Measurements from ENCODE around the gene NAV3. TPM values are rescaled to one million over a fixed set of nuclear protein-coding genes. Genes with fewer than 3 reads are reported as not detected.

The NAV3 gene
- total RNA-seq, 1 experiment from 2014 or later = 6.8 TPM

DNA sequence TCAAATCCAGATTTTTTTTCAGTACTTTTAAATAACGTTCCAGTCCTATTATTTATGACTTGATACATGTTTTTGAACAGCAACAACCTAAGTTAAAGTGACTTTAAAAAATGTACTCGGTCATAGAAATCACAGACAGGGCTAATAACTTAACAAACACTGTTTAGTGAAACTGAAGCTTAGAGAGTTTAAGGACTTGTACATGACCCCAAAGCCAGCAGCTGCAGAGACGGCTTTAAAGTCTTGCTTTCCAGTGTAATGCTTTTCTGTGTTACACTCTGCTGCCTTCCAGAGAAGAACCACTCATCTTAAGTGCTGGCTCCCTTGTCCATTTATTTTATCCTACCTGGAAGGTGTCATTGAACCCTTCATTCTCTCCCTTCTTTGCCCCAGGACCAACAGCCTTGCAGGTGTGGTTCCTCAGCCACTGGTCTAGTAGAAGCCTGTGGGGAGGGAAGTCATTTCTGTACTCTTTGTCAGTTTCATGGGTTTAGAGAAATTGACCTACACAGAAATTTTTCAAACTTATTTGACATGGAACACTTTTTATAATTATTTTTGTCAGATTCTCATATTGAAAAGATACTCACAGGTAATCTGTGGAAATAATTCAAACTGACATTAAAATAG lies 60.9 kb downstream of the NAV3 start:
- no peaks in the 10 kb centered on the region for H3K9me3 ChIP-seq (ENCODE audit: low read length)
- intact Hi-C loops (cut with micrococcal nuclease) = no loop called here
- POLR2A ChIA-PET (ENCODE audit: unreplicated experiment) = no interaction called here
- H3K4me1 ChIP-seq (ENCODE audit: insufficient read depth, low read length) = peaks cover 6% of the 10 kb centered on the region; the same call in 1 of the 2 replicates
- no peaks in the 10 kb centered on the region for H3K79me2 ChIP-seq (ENCODE audit: low read length)
- no peaks in the 10 kb centered on the region for H4K20me1 ChIP-seq (ENCODE audit: low read length)
- no peaks in the 10 kb centered on the region for H3K36me3 ChIP-seq (ENCODE audit: low read depth, low read length)
- no peaks in the 10 kb centered on the region for H3K9me2 ChIP-seq (replicated peaks; ENCODE audit: low read length)
- CTCF ChIA-PET = no interaction called here
- H3F3A ChIP-seq (ENCODE audit: low read length, unreplicated experiment) = no peaks in the 10 kb centered on the region
- TF ChIP-seq, protein P1, sequence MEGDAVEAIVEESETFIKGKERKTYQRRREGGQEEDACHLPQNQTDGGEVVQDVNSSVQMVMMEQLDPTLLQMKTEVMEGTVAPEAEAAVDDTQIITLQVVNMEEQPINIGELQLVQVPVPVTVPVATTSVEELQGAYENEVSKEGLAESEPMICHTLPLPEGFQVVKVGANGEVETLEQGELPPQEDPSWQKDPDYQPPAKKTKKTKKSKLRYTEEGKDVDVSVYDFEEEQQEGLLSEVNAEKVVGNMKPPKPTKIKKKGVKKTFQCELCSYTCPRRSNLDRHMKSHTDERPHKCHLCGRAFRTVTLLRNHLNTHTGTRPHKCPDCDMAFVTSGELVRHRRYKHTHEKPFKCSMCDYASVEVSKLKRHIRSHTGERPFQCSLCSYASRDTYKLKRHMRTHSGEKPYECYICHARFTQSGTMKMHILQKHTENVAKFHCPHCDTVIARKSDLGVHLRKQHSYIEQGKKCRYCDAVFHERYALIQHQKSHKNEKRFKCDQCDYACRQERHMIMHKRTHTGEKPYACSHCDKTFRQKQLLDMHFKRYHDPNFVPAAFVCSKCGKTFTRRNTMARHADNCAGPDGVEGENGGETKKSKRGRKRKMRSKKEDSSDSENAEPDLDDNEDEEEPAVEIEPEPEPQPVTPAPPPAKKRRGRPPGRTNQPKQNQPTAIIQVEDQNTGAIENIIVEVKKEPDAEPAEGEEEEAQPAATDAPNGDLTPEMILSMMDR (conservative IDR thresholded peaks at IDR 0.05; ENCODE audit: low read depth, low read length) = no peak
- TF ChIP-seq EZH2 (IDR thresholded peaks at IDR 0.05; ENCODE audit: low read length, unreplicated experiment) = no peak
- no peak for TF ChIP-seq EZH2phosphoT487 (IDR thresholded peaks at IDR 0.05; ENCODE audit: borderline replicate concordance, low read length)
- H2AFZ ChIP-seq (ENCODE audit: low read length) = no peak overlapping the region
- no peaks in the 10 kb centered on the region for H3K27me3 ChIP-seq (ENCODE audit: low read length)
- BruUV-seq (replicated peaks) = no TSS peak
- no peak overlapping the region for H3K9ac ChIP-seq (ENCODE audit: low read length)
- no peak overlapping the region for H3K4me3 ChIP-seq (ENCODE audit: low read length)
- DNase-seq (no peak), ATAC-seq (no peak)
- no peak overlapping the region for H3K4me2 ChIP-seq (ENCODE audit: low read length)
- H3K27ac ChIP-seq (ENCODE audit: low read length) = no peak overlapping the region

DNA sequence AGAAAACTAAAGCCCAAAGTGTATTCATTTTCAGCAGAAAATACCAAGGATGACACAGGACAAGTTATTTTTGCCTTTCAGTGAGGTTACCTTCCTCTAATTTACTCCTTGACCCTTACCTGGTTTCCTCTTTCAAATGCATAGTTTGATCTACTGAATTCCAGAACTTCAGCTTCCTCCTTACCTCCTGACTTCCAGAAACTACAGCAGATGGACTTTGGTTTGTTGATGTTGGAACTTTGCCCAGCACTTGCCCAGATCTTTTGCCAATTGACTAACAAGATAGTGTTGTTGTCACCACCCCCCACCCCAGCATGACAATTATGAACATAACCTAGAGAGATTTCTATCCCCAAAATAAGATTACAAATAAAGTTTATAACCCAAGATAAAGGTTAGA lies 63.2 kb downstream of the NAV3 start:
- no peaks in the 10 kb centered on the region for H3K27me3 ChIP-seq (ENCODE audit: low read length)
- POLR2A ChIA-PET (ENCODE audit: unreplicated experiment) = no interaction called here
- H3K9me3 ChIP-seq (ENCODE audit: low read length) = no peaks in the 10 kb centered on the region
- H4K20me1 ChIP-seq (ENCODE audit: low read length) = no peaks in the 10 kb centered on the region
- TF ChIP-seq EZH2phosphoT487 (IDR thresholded peaks at IDR 0.05; ENCODE audit: borderline replicate concordance, low read length) (no peak), EZH2 (IDR thresholded peaks at IDR 0.05; ENCODE audit: low read length, unreplicated experiment) (no peak)
- TF ChIP-seq, protein P1 (conservative IDR thresholded peaks at IDR 0.05; ENCODE audit: low read depth, low read length) = no peak
- no peak for ATAC-seq
- H3K4me3 ChIP-seq (ENCODE audit: low read length) = no peak overlapping the region
- H3K4me1 ChIP-seq (ENCODE audit: insufficient read depth, low read length) = peaks cover 6% of the 10 kb centered on the region; the same call in 1 of the 2 replicates
- no peaks in the 10 kb centered on the region for H3K79me2 ChIP-seq (ENCODE audit: low read length)
- H3F3A ChIP-seq (ENCODE audit: low read length, unreplicated experiment) = no peaks in the 10 kb centered on the region
- BruUV-seq (replicated peaks) = no TSS peak
- DNase-seq = peak; percentile 39
- H3K9ac ChIP-seq (ENCODE audit: low read length) = no peak overlapping the region
- H3K27ac ChIP-seq (ENCODE audit: low read length) = no peak overlapping the region
- H3K9me2 ChIP-seq (replicated peaks; ENCODE audit: low read length) = no peaks in the 10 kb centered on the region
- CTCF ChIA-PET = no interaction called here
- 0 out of 2 replicates have a peak overlapping the region, but pooled peaks have one; percentile 14 for H3K4me2 ChIP-seq (ENCODE audit: low read length)
- H3K36me3 ChIP-seq (ENCODE audit: low read depth, low read length) = no peaks in the 10 kb centered on the region
- intact Hi-C loops (cut with micrococcal nuclease) = no loop called here
- H2AFZ ChIP-seq (ENCODE audit: low read length) = no peak overlapping the region

DNA sequence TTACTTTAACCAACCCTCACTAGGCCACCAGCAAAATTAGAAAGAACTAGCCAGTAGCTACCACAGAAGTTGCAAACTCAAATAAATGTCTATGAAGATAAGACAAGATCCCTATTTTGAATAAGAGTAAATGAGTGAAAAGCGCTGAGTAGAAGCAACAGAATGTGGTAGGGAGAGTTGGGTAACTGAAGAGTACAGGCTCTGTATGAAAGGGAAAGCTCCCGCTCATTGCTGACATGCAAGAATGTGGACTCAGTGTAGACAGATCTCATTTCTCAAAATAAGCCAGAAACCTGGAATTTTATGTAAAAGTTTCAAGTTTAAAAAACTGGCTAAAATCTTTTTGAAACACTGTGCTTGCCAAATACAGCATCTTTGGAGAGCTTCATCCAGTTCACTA lies 63.9 kb downstream of the NAV3 start:
- no peak for ATAC-seq
- Histone ChIP-seq H3K27ac (ENCODE audit: low read length) (no peak overlapping the region), H3K27me3 (ENCODE audit: low read length) (peaks cover 3% of the 10 kb centered on the region; the same call in 1 of the 2 replicates), H3K9me3 (ENCODE audit: low read length) (no peaks in the 10 kb centered on the region), H3K79me2 (ENCODE audit: low read length) (no peaks in the 10 kb centered on the region), H3K4me2 (ENCODE audit: low read length) (no peak overlapping the region), H2AFZ (ENCODE audit: low read length) (no peak overlapping the region), H3K9ac (ENCODE audit: low read length) (no peak overlapping the region), H4K20me1 (ENCODE audit: low read length) (no peaks in the 10 kb centered on the region), H3K9me2 (replicated peaks; ENCODE audit: low read length) (no peaks in the 10 kb centered on the region), H3K4me1 (ENCODE audit: insufficient read depth, low read length) (peaks cover 6% of the 10 kb centered on the region; the same call in 1 of the 2 replicates), H3K36me3 (ENCODE audit: low read depth, low read length) (no peaks in the 10 kb centered on the region), H3K4me3 (ENCODE audit: low read length) (no peak overlapping the region), H3F3A (ENCODE audit: low read length, unreplicated experiment) (no peaks in the 10 kb centered on the region)
- no peak for DNase-seq
- intact Hi-C loops (cut with micrococcal nuclease) = no loop called here
- no peak for TF ChIP-seq EZH2phosphoT487 (IDR thresholded peaks at IDR 0.05; ENCODE audit: borderline replicate concordance, low read length)
- TF ChIP-seq, protein P1 (conservative IDR thresholded peaks at IDR 0.05; ENCODE audit: low read depth, low read length) = no peak
- TF ChIP-seq EZH2 (IDR thresholded peaks at IDR 0.05; ENCODE audit: low read length, unreplicated experiment) = no peak
- ChIA-PET CTCF (no interaction called here), POLR2A (ENCODE audit: unreplicated experiment) (no interaction called here)
- BruUV-seq (replicated peaks) = no TSS peak

All from PC-3 (cell line).